Colonic mucosa (tissue), 4 donors: ENCODE results near the gene DOCK10. TPM values are rescaled to one million over a fixed set of nuclear protein-coding genes. Genes with fewer than 3 reads are reported as not detected.
A peak's percentile ranks its signal among the peaks of the same experiment; 100 is the strongest.
"Not testable (repeated sequence)": the region's sequence is repeated elsewhere in the genome, so short reads cannot be mapped to it uniquely, and the experiment has no call there.

Source experiments
- DNase-seq: peaks from one replicate; pipeline ENCODE4 v3.0.0-alpha.2; 2020
- H3K27ac ChIP-seq: fragments of 200-600 bp; one replicate; pipeline ENCODE4 v1.8.0; 2021
- H3K27me3 ChIP-seq: fragments of 200-600 bp; one replicate; pipeline ENCODE4 v1.8.0; 2021
- H3K36me3 ChIP-seq: fragments of 200-600 bp; one replicate; pipeline ENCODE4 v1.8.0; 2021
- H3K4me1 ChIP-seq: fragments of 200-600 bp; one replicate; pipeline ENCODE4 v1.8.0; 2021; ENCODE audit warnings: mild to moderate bottlenecking
- H3K4me3 ChIP-seq: fragments of 200-600 bp; one replicate; pipeline ENCODE4 v1.8.0; 2021
- H3K9ac ChIP-seq, 2 donors: one replicate each; pipeline ENCODE4 v1.7.0; 2013; ENCODE audit warnings: control low read depth in 2 of 2, low read depth in 2 of 2, low read length in 2 of 2
- H3K9me3 ChIP-seq: fragments of 200-600 bp; one replicate; pipeline ENCODE4 v1.8.0; 2021
- intact Hi-C: fragments of 100-400 bp; cut with DNase I; formaldehyde crosslinking; loops from one replicate; pipeline ENCODE4 v1.14.1; 2022
- total RNA-seq, 2 donors: library from RNA; stranded (reverse); fragmentation: NEBNext Ultra II Directional in 1 of 2; extraction: Animal tissue kit (Norgen Biotek cat#: 25700) in 1 of 2; gene quantifications; one replicate each; pipeline ENCODE4 v1.2.1, GENCODE V29; 2021
- TF ChIP-seq, protein P1 (sequence below): fragments of 200-600 bp; IDR thresholded peaks from one replicate; pipeline ENCODE4 v1.8.0; 2022; ENCODE audit warnings: antibody characterized with exemption, mild to moderate bottlenecking
- donor health status: healthy.
- donor health status: DM: no; HTN: no; CAD: no.
- donor health status: DM: no; HTN: no; CAD: no.

DOCK10 gene
- total RNA-seq, 2 donors from 2014 or later, result 13.5 to 17.4 TPM

DNA sequence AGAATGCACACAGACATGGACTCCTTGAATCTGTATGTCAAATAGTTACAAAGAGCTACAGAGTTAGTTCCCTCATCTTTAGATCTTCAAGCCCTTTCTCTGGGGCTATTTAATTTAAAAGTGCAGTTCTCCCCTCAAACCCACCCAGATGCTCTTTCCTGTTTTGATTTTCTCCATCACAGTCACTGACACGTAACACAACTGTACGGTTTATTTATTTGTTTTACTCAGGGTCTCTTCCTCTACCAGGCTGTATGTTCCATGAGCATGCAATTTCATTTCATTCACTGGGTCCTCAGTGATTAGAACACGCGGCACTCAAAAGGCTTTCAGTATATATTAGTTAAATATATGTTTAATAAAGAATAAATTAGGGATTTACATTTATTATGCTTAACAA is 94.7 kb downstream of the DOCK10 start:
- H3K4me1 ChIP-seq, result no peaks in the 10 kb centered on the region
- no peaks in the 10 kb centered on the region for H3K9me3 ChIP-seq
- H3K36me3 ChIP-seq, result no peaks in the 10 kb centered on the region
- H3K27ac ChIP-seq, result no peak overlapping the region
- H3K9ac ChIP-seq, result no peak overlapping the region
- DNase-seq, result no peak
- no peak overlapping the region for H3K4me3 ChIP-seq
- TF ChIP-seq, protein P1, sequence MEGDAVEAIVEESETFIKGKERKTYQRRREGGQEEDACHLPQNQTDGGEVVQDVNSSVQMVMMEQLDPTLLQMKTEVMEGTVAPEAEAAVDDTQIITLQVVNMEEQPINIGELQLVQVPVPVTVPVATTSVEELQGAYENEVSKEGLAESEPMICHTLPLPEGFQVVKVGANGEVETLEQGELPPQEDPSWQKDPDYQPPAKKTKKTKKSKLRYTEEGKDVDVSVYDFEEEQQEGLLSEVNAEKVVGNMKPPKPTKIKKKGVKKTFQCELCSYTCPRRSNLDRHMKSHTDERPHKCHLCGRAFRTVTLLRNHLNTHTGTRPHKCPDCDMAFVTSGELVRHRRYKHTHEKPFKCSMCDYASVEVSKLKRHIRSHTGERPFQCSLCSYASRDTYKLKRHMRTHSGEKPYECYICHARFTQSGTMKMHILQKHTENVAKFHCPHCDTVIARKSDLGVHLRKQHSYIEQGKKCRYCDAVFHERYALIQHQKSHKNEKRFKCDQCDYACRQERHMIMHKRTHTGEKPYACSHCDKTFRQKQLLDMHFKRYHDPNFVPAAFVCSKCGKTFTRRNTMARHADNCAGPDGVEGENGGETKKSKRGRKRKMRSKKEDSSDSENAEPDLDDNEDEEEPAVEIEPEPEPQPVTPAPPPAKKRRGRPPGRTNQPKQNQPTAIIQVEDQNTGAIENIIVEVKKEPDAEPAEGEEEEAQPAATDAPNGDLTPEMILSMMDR, result no peak
- intact Hi-C loops, result no loop called here
- H3K27me3 ChIP-seq, result no peaks in the 10 kb centered on the region

DNA sequence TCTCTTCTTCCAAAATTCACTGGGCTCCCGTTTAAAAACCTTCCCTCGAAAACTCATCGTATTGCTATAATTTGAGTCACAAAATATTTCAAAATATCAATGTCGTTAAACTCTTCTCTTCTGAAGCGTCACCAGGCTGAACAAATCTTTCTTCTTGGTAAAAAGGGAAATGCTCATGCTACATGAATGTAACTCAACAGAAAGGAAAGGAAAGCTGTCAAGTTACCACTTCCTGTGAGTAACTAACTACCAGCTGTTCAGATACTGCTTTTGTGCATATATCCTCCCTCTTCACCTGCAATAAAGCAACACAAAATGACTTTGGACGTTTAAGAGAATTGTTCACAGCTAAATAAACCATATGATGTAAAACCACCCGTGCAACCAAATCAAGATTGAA is 95.4 kb downstream of the DOCK10 start:
- intact Hi-C loops, result no loop called here
- Histone ChIP-seq H3K9ac (no peak overlapping the region), H3K27ac (peak overlapping the region; percentile 1), H3K9me3 (no peaks in the 10 kb centered on the region), H3K27me3 (no peaks in the 10 kb centered on the region), H3K4me3 (no peak overlapping the region), H3K4me1 (peaks cover 4% of the 10 kb centered on the region), H3K36me3 (no peaks in the 10 kb centered on the region)
- TF ChIP-seq, protein P1, result no peak
- no peak for DNase-seq

DNA sequence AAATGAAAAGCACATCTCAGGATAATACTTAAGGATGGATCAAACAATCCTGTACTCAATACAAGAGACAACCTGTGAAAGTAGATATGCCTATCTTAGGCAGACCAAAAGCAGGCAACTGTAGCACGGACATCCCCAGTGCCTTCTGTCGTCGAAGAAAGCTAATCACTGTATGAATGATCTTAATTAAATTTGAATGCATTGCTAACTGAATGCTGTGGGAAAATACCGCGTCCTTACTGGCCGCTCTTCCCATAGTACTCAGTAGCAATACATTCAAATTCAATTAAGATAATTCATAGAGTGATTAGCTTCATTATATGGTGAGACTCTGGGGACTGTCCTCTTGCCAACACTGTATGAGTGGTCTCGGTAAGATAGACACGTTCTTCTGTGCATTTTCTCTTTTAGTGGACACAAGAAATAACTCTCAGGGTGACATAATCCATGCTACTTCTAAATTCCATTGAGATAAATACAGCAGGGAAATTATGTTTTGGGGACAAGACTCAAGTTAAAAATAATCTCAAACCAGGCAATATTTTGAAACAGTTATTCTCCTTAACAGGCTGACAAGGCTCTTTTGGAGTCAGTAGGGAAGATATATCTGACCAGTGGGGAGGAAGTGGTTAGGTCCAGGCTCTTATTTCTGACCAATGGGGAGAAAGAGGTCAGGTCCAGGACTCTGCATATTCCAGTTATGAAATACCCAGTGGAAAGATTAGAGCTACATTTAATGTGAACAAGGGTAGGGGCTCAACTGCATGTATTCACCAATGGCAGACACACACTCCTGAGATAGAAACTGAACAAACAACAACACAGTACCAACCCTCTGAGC is 97.3 kb downstream of the DOCK10 start:
- H3K36me3 ChIP-seq, result no peaks in the 10 kb centered on the region
- H3K4me3 ChIP-seq, result peak overlapping the region; percentile 10
- H3K9ac ChIP-seq, result peak overlapping the region in 1 of 2 donors; percentile 0
- peaks cover 4% of the 10 kb centered on the region for H3K4me1 ChIP-seq
- H3K9me3 ChIP-seq, result no peaks in the 10 kb centered on the region
- DNase-seq, result no peak
- H3K27ac ChIP-seq, result no peak overlapping the region
- H3K27me3 ChIP-seq, result no peaks in the 10 kb centered on the region
- TF ChIP-seq, protein P1, result no peak
- intact Hi-C loops, result no loop called here

DNA sequence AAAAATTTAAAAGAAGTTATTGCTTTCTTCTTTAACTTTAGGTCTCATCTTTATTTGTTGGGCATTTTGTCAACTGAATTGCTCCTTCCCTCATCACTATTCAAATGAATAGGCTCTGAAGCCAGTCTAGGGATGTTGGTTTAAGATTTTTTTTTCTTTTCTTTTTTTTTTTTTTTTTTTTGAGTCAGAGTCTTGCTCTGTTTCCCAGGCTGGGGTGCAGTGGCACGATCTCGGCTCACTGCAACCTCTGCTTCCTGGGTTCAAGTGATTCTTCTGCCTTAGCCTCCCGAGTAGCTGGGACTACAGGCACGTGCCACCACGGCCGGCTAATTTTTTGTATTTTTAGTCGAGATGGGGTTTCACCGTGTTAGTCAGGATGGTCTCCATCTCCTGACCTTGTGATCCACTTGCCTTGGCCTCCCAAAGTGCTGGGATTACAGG is 98.6 kb downstream of the DOCK10 start:
- H3K36me3 ChIP-seq, H3K4me1 ChIP-seq, H3K27me3 ChIP-seq, H3K9me3 ChIP-seq, H3K4me3 ChIP-seq, DNase-seq, intact Hi-C loops, H3K27ac ChIP-seq: not testable (repeated sequence)
- H3K9ac ChIP-seq, result peak overlapping the region in 1 of 2 donors; percentile 32

DNA sequence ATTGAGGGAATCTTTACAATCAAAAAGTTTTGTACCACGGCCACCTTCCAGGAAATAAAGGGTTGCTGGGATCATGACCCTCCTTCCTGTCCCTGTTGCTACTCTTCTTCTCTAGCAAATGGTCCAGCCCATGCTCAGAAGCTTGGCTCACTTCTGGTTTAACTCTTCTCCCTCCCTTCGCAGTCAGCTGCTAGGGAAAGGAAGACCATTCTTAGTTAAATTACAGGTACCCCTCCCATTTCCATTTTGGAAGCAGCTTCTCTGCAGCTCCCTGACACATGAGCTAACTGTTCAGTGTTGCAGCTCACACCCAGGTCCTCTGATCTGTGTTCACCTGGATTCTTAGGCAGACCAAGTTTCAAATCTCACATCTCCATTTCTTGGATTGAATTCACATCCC is 100.3 kb downstream of the DOCK10 start:
- Histone ChIP-seq H3K9me3 (no peaks in the 10 kb centered on the region), H3K4me1 (peaks cover 7% of the 10 kb centered on the region), H3K9ac (no peak overlapping the region), H3K4me3 (no peak overlapping the region), H3K27ac (no peak overlapping the region), H3K27me3 (no peaks in the 10 kb centered on the region), H3K36me3 (no peaks in the 10 kb centered on the region)
- DNase-seq, result no peak
- intact Hi-C loops, result no loop called here
- TF ChIP-seq, protein P1, result no peak

DNA sequence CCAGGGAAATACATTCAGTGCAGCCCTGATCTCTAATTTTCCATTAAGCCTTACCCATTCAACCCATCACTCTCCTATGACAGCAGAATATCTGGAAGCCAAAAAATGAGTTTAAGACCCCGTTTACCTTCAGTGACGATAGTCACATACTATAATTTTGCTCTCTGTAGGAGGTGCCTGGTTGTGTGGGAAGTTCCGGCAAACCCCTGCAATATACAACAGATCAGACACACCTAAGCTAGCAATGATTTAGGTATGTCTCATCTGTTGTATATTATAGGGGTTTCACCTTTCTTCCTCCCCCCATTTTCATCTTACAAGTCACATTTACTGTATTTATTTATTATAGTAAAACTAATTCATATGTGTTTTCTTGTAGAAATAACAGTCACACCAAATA is 101.7 kb downstream of the DOCK10 start:
- H3K36me3 ChIP-seq, result no peaks in the 10 kb centered on the region
- H3K27ac ChIP-seq, result no peak overlapping the region

More for the DNA sequence above, 101.7 kb downstream of the DOCK10 start:
- Histone ChIP-seq H3K4me3 (no peak overlapping the region), H3K9ac (no peak overlapping the region), H3K9me3 (no peaks in the 10 kb centered on the region), H3K27me3 (no peaks in the 10 kb centered on the region), H3K4me1 (peaks cover 7% of the 10 kb centered on the region)
- DNase-seq, result no peak
- TF ChIP-seq, protein P1, result no peak
- intact Hi-C loops, result no loop called here
